ENCODE results near the gene SPON1.

SPON1 gene

DNA sequence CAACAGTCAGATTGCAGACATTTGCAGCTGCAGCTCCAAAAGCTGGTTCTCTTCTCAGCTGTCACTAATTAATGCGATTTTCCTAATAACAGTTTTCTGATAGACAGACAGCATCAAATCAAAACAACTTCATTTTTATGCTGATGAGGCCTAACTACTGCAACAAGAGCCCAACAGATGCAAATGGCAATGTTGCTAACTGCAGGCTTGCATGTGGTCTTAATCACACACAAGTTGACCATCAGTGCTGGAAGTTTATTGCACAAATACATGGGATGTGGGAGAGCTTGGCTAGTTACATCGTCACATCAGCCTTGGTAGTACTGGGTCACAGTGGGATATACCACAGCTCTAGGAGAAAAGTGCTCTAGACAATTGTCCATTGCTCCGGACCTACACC lies 99.2 kb downstream of the SPON1 start:
- H3K4me3 ChIP-seq (ENCODE audit: low read depth, low read length), result no peak overlapping the region
- TF ChIP-seq, protein P1, sequence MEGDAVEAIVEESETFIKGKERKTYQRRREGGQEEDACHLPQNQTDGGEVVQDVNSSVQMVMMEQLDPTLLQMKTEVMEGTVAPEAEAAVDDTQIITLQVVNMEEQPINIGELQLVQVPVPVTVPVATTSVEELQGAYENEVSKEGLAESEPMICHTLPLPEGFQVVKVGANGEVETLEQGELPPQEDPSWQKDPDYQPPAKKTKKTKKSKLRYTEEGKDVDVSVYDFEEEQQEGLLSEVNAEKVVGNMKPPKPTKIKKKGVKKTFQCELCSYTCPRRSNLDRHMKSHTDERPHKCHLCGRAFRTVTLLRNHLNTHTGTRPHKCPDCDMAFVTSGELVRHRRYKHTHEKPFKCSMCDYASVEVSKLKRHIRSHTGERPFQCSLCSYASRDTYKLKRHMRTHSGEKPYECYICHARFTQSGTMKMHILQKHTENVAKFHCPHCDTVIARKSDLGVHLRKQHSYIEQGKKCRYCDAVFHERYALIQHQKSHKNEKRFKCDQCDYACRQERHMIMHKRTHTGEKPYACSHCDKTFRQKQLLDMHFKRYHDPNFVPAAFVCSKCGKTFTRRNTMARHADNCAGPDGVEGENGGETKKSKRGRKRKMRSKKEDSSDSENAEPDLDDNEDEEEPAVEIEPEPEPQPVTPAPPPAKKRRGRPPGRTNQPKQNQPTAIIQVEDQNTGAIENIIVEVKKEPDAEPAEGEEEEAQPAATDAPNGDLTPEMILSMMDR (IDR thresholded peaks at IDR 0.05; ENCODE audit: insufficient read depth, low read depth, low read length, missing control alignments), result no peak
- no peak for DNase-seq (ENCODE audit: low read depth)

DNA sequence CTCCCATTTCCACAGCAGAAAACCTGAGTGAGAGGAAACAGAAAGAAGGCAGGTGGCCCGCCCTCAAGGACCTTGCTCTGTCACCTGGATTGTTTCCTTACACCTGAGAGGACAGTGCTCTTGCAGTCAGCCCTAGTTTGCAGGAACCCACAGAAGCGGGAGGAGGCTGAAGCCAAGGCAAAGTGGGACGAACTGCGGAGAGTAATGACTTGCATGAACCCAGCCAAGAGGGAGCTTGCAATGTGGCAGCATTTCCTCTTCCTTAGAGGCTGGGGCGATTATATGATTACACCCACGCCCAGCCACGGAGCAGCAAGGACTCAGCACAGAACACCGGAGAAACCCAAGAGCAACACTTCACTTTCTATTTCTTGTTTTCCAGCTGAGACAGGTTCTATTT lies 102.6 kb downstream of the SPON1 start:
- TF ChIP-seq, protein P1 (IDR thresholded peaks at IDR 0.05; ENCODE audit: insufficient read depth, low read depth, low read length, missing control alignments), result no peak
- H3K4me3 ChIP-seq (ENCODE audit: low read depth, low read length), result no peak overlapping the region
- no peak for DNase-seq (ENCODE audit: low read depth)

DNA sequence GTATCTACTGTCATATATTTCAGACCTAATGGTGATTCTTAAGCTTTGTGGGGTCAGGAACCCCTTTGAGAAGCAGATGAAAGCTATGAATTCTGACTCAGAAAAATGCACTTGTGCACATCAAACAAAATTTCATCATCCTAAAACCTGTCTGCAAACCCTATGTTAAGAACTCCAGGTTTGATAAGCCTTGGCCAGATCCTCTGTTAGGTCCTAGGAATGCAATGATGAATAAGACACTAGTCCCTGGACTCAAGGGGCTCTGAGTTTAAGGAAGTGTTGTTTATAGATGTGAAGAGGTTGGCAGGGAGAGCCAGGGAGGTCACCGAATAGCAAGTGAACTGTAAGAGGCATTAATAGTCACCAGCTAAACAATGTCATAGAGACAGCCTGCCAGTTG lies 103.2 kb downstream of the SPON1 start:
- TF ChIP-seq, protein P1 (IDR thresholded peaks at IDR 0.05; ENCODE audit: insufficient read depth, low read depth, low read length, missing control alignments), result no peak

DNA sequence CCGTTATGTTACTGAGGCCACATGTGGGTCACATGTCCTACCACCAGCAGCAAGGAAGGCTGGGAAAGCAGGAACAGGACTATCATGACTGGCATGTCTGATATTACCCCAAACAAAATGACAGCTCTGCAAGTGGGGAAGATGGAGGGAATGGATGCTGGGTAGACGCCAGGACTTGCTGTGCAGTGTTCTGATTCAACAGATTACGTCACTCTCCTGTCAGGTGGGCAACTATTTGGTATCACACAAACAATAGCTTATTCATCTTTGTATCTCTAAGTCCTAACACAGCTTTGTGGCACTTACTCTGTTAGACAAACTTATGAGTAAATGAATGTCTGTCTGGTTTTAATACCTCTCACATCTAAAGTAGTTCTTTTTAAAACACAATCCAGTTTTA lies 105.2 kb downstream of the SPON1 start:
- H3K4me3 ChIP-seq (ENCODE audit: low read depth, low read length), result no peak overlapping the region
- TF ChIP-seq, protein P1 (IDR thresholded peaks at IDR 0.05; ENCODE audit: insufficient read depth, low read depth, low read length, missing control alignments), result no peak
- DNase-seq (ENCODE audit: low read depth), result no peak

More for the DNA sequence above, 103.2 kb downstream of the SPON1 start:
- no peak overlapping the region for H3K4me3 ChIP-seq (ENCODE audit: low read depth, low read length)
- no peak for DNase-seq (ENCODE audit: low read depth)

DNA sequence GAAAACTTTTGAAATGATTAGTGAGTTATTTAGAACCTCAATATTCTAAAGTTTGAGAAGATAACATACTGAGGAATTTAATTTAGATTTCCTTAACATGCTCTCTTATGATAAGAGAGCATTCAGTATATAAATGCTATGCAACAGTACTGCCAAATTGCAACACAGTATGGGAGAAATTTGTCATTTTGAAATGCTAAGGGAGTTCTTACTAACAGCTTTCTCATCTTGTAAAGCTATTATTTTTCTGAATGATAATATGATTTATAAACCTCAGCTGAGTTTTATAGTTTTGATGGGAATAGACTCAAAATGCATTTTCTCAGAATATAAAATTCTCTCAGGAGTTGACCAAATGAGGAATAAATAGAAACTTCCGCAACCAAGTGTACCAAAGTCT lies 108.4 kb downstream of the SPON1 start:
- TF ChIP-seq, protein P1 (IDR thresholded peaks at IDR 0.05; ENCODE audit: insufficient read depth, low read depth, low read length, missing control alignments), result no peak
- no peak for DNase-seq (ENCODE audit: low read depth)
- H3K4me3 ChIP-seq (ENCODE audit: low read depth, low read length), result no peak overlapping the region

DNA sequence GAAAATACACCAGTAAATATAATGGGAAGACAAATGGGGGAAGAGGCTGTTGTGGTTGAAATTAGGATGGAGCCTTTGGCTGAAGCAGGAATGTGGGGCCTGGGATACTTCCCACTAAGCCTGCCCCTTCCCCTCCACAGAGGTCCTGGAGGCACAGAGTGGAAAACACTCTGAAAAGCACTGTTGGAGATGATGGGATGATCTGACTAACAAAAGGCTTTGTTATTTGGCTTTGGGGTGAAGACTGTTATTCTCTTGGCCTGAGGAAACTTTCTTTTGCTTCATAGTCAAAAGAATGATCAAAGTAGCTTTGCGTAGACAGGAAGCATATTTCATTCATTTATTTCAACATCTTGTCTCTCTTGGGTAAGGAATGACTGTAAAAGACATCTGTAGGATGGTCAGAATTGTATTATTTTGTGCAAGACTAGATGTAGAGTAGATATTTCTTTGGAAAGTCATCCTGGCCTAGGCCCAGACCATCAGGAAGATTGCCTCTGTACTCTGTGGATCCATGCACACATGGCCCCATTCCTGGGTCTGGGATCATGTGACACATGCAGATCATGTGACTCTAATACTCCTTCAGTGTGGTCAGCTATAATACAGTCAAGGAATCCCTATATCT lies 111.4 kb downstream of the SPON1 start:
- no peak for DNase-seq (ENCODE audit: low read depth)
- TF ChIP-seq, protein P1 (IDR thresholded peaks at IDR 0.05; ENCODE audit: insufficient read depth, low read depth, low read length, missing control alignments), result no peak

More for the DNA sequence above, 111.4 kb downstream of the SPON1 start:
- H3K4me3 ChIP-seq (ENCODE audit: low read depth, low read length), result no peak overlapping the region

All from GM12865 (cell line).